Small intestine (tissue), 7 donors: ENCODE data around the gene DNAL1. TPM values are rescaled to one million over a fixed set of nuclear protein-coding genes. Genes with fewer than 3 reads are reported as not detected.

Experiments
- DNase-seq, 2 donors: peaks; one replicate each; pipeline versions ENCODE4 v3.0.0 to v3.0.0-alpha.2; 2013
- FAIRE-seq: peaks from 2 replicates; lab custom pipeline; 2012; peaks lifted over from hg19 to GRCh38; lab: Jason Lieb, UNC
- H3K27ac ChIP-seq, 3 donors: one replicate each; pipeline ENCODE4 v1.5.1; 2013; ENCODE audit warnings: low read length in 2 of 3, mild to moderate bottlenecking in 2 of 3, control low read depth in 1 of 3, inconsistent platforms in 1 of 3, low read depth in 1 of 3, moderate library complexity in 1 of 3
- H3K27me3 ChIP-seq, 3 donors: one replicate each; pipeline ENCODE4 v1.6.1; 2013; ENCODE audit warnings: low read length in 3 of 3, inconsistent platforms in 1 of 3; ENCODE audit not compliant: control insufficient read depth in 3 of 3, insufficient read depth in 3 of 3
- H3K36me3 ChIP-seq, 3 donors: one replicate each; pipeline ENCODE4 v1.6.1; 2013; ENCODE audit warnings: low read length in 3 of 3, inconsistent platforms in 1 of 3, low read depth in 1 of 3, mild to moderate bottlenecking in 1 of 3, moderate library complexity in 1 of 3; ENCODE audit not compliant: control insufficient read depth in 3 of 3, insufficient read depth in 2 of 3
- H3K4me1 ChIP-seq, 3 donors: one replicate each; pipeline ENCODE4 v1.6.1; 2013; ENCODE audit warnings: low read length in 2 of 3, inconsistent platforms in 1 of 3, low read depth in 1 of 3, mild to moderate bottlenecking in 1 of 3, moderate library complexity in 1 of 3; ENCODE audit not compliant: control insufficient read depth in 3 of 3, insufficient read depth in 2 of 3
- H3K4me3 ChIP-seq, 3 donors: one replicate each; pipeline ENCODE4 v1.5.1; 2013; ENCODE audit warnings: low read length in 3 of 3, control low read depth in 1 of 3, inconsistent platforms in 1 of 3, low read depth in 1 of 3, mild to moderate bottlenecking in 1 of 3, moderate library complexity in 1 of 3
- H3K9me3 ChIP-seq, 2 donors: one replicate each; pipeline ENCODE4 v1.6.1; 2013; ENCODE audit warnings: low read depth in 1 of 2, low read length in 1 of 2; ENCODE audit not compliant: control insufficient read depth in 2 of 2, insufficient read depth in 1 of 2
- WGBS, 3 donors: extraction: QIAGEN DNeasy Blood & Tissue Kit; methylation state at CpG; one replicate each; pipeline ENCODE4 v1.1.7; 2013; 5-methylcytosine and 5-hydroxymethylcytosine counted together
- polyA plus RNA-seq, 4 donors: library from polyadenylated mRNA; stranded (reverse) in 3 of 4; unstranded in 1 of 4; fragments of 200-250 nt in 3 of 4; fragments of 120-200 nt in 1 of 4; gene quantifications; one replicate each; pipeline versions ENCODE4 v1.2.1 to v1.2.3, GENCODE V29; 2013
- donor health status: healthy with polysubstance abuse.
- donor health status: control.
- donor health status: control.
- donor health status: Bipolar disorder and iron deficiency.
- donor health status: healthy.

Gene DNAL1
- polyA plus RNA-seq, 4 donors, result 0.54 to 5.4 (median 3.0) TPM

DNA sequence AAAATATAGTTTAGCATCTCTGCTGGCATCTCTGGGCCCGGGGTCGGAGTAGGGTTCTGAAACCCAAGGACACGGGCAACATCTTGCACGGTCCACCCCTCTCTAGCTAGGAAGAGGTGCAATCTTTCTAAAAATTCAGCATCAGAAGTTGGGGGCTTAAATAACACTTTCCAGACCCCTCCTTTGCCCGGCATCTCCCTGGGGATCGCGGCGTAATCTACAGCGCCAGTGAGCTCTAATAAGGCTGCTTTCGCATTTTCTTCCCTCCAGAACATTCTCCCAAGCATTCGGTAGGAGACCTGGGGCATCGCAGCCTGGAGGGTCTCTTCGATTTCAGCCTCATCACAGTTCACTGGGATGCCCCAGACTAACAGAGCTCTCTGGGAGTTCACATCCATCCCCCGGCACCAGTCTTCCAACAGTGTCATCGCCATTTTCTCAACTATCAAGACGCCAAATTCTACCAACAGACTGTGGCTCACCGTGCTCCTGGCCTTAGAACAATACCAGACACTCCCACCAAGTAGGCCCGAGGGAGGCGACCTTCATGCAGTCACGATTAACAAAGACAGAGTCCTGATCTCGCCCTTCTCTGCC is 68.5 kb downstream of the DNAL1 start:
- peaks cover 7 to 22% (median 11%) of the 10 kb centered on the region in 3 donors for H3K36me3 ChIP-seq
- peaks cover 0 to 10% (median 0%) of the 10 kb centered on the region in 3 donors for H3K27me3 ChIP-seq
- WGBS, 3 donors, result 3 to 17% (median 12%) methylated on average over 21 of the region's 21 CpGs
- peak overlapping the region; percentile 60 to 87 (median 75) for H3K4me3 ChIP-seq
- peak overlapping the region; percentile 69 to 91 (median 87) for H3K27ac ChIP-seq
- FAIRE-seq (no peak), DNase-seq (no peak)
- peaks cover 0 to 33% (median 8%) of the 10 kb centered on the region in 3 donors for H3K4me1 ChIP-seq
- no peaks in the 10 kb centered on the region for H3K9me3 ChIP-seq

GRCh38 chr14:73713803-73714655 is 69.2 kb downstream of the DNAL1 start, which contains the start of gene PNMA1:
Gene PNMA1 (minus strand): TSS chr14:73714384. CDS start chr14:73713639, 745 bp downstream.
- 0% methylated on average over 80 to 113 of the region's 113 CpGs for WGBS, 3 donors
- Histone ChIP-seq H3K36me3 (peaks cover 13 to 29% (median 17%) of the 10 kb centered on the region in 3 donors), H3K9me3 (no peaks in the 10 kb centered on the region), H3K27me3 (peaks cover 0 to 10% (median 0%) of the 10 kb centered on the region in 3 donors), H3K27ac (peak within 1 kb of the TSS; percentile 69 to 91 (median 87)), H3K4me3 (peak within 1 kb of the TSS; percentile 60 to 87 (median 75)), H3K4me1 (peaks cover 0 to 33% (median 8%) of the 10 kb centered on the region in 3 donors)
- DNase-seq (peak; percentile 81 to 89), FAIRE-seq (no peak)

- H3K4me1 ChIP-seq, result peaks cover 0 to 33% (median 8%) of the 10 kb centered on the region in 3 donors
- no peak overlapping the region for H3K4me3 ChIP-seq
- no peak for FAIRE-seq
- H3K27me3 ChIP-seq, result peaks cover 0 to 10% (median 0%) of the 10 kb centered on the region in 3 donors
- H3K27ac ChIP-seq, result peak overlapping the region in 1 of 3 donors; percentile 87
- no peaks in the 10 kb centered on the region for H3K9me3 ChIP-seq
- 54 to 59% (median 55%) methylated on average over 7 of the region's 7 CpGs for WGBS, 3 donors
- peaks cover 18 to 35% (median 20%) of the 10 kb centered on the region in 3 donors for H3K36me3 ChIP-seq
- DNase-seq, result no peak
Observed at GRCh38 chr14:73714656-73715081, 69.9 kb downstream of the DNAL1 start.

GRCh38 chr14:73715707-73716106 is 70.9 kb downstream of the DNAL1 start:
- peaks cover 0 to 10% (median 0%) of the 10 kb centered on the region in 3 donors for H3K27me3 ChIP-seq
- peaks cover 22 to 46% (median 25%) of the 10 kb centered on the region in 3 donors for H3K36me3 ChIP-seq
- no peak overlapping the region for H3K27ac ChIP-seq
- H3K4me3 ChIP-seq, result no peak overlapping the region
- H3K9me3 ChIP-seq, result no peaks in the 10 kb centered on the region
- FAIRE-seq (no peak), DNase-seq (no peak)
- H3K4me1 ChIP-seq, result peaks cover 0 to 33% (median 8%) of the 10 kb centered on the region in 3 donors
- 94 to 97% (median 96%) methylated on average over 4 of the region's 4 CpGs for WGBS, 3 donors

DNA sequence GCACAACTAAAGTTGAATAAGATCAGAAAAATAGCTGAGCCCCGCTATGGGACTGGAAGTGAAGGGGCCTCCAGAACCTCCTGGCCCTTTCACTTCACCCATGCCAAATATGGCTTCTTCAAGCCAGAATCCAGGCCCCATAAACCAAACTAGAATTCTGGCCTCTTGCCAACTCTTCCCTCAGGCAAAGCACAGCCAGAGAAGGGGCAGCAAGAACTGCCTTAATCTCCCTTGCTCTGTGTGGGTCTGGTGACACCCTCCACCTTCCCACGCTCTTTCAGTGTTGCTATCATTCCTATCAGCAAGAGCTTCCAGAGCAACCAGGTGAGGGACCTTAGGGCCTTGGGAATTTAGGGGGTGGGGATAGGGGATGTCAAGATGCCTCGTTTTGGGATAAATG is 72.5 kb downstream of the DNAL1 start:
- Histone ChIP-seq H3K27me3 (peaks cover 0 to 10% (median 0%) of the 10 kb centered on the region in 3 donors), H3K4me3 (no peak overlapping the region), H3K27ac (peak overlapping the region in 2 of 3 donors; percentile 44 to 83), H3K9me3 (no peaks in the 10 kb centered on the region), H3K36me3 (peaks cover 28 to 58% (median 34%) of the 10 kb centered on the region in 3 donors), H3K4me1 (peaks cover 0 to 37% (median 8%) of the 10 kb centered on the region in 3 donors)
- FAIRE-seq (no peak), DNase-seq (no peak)
- 78 to 93% (median 88%) methylated on average over 3 of the region's 3 CpGs for WGBS, 3 donors

GRCh38 chr14:73717711-73718417 is 73.1 kb downstream of the DNAL1 start:
- DNase-seq, result no peak
- Histone ChIP-seq H3K4me3 (peak overlapping the region in 1 of 3 donors; percentile 29), H3K36me3 (peaks cover 30 to 64% (median 39%) of the 10 kb centered on the region in 3 donors), H3K27ac (peak overlapping the region in 2 of 3 donors; percentile 14 to 83), H3K27me3 (peaks cover 0 to 5% (median 0%) of the 10 kb centered on the region in 3 donors), H3K9me3 (no peaks in the 10 kb centered on the region), H3K4me1 (peaks cover 0 to 32% (median 3%) of the 10 kb centered on the region in 3 donors)
- WGBS, 3 donors, result 76 to 91% (median 91%) methylated on average over 20 of the region's 20 CpGs
- FAIRE-seq, result no peak

DNA sequence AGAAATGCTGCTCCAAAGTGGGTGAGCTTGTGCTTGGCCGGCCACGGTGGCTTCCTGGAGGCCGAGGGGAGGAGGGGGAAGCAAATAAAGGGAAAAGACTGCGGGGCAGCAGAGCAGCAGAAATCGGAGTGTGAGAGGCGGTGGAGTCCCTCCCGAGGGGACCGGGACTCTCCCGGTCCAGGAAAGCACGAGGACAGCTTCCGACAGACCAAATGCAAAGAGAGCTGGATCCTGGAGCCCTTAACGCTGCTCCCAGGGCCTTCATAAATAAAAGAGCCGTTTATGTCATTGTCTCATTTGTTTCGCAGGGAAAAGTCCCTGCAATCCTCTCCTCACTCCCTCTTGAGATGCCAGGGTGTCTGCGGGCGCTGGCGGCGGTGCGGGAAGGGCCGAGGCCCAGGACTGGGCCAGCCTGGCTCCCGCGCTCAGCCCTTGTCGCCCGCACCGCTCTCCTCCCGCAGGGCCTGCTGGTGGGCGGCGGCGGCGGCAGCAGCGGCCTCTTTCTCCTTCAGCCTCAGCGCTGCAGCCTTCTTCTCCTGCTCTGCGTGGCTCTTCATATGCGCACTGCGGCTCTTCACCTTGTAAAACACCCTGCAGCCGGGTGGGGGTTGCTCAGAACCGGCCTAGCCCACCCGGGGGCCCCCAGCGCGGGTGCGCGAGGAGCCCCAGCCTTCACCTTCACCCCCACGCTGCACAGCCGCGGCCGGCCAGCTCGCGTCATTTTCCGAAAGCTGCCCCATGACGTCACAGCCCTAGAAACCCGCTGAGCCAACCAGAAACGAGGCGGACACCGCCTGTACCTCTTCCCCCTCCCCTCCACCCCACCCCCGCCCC is 73.8 kb downstream of the DNAL1 start:
- Histone ChIP-seq H3K4me1 (peaks cover 0 to 30% (median under 1%) of the 10 kb centered on the region in 3 donors), H3K36me3 (peaks cover 33 to 70% (median 40%) of the 10 kb centered on the region in 3 donors), H3K27ac (peak overlapping the region in 2 of 3 donors; percentile 14 to 83), H3K27me3 (no peaks in the 10 kb centered on the region), H3K9me3 (no peaks in the 10 kb centered on the region), H3K4me3 (peak overlapping the region in 1 of 3 donors; percentile 29)
- FAIRE-seq (no peak), DNase-seq (peak in 1 of 2 donors; percentile 26)
- 77 to 90% (median 83%) methylated on average over 40 to 55 of the region's 55 CpGs for WGBS, 3 donors
